Fibroblast of mammary gland (primary cell): ENCODE results near the gene MTUS2.

ENCODE experiments used
- DNase-seq: peaks from one replicate; pipeline ENCODE4 v3.0.0-alpha.2; 2010; ENCODE audit warnings: low read depth
- H3K4me3 ChIP-seq: 2 replicates; pipeline ENCODE4 v1.5.1; 2011; ENCODE audit warnings: low read depth, mild to moderate bottlenecking, low read length, moderate library complexity; ENCODE audit not compliant: control insufficient read depth
- CTCF ChIP-seq: conservative IDR thresholded peaks from 2 replicates; pipeline ENCODE4 v1.5.1; 2011; ENCODE audit warnings: low read depth, low read length, inconsistent platforms; ENCODE audit not compliant: control insufficient read depth, insufficient read depth

Gene MTUS2

DNA sequence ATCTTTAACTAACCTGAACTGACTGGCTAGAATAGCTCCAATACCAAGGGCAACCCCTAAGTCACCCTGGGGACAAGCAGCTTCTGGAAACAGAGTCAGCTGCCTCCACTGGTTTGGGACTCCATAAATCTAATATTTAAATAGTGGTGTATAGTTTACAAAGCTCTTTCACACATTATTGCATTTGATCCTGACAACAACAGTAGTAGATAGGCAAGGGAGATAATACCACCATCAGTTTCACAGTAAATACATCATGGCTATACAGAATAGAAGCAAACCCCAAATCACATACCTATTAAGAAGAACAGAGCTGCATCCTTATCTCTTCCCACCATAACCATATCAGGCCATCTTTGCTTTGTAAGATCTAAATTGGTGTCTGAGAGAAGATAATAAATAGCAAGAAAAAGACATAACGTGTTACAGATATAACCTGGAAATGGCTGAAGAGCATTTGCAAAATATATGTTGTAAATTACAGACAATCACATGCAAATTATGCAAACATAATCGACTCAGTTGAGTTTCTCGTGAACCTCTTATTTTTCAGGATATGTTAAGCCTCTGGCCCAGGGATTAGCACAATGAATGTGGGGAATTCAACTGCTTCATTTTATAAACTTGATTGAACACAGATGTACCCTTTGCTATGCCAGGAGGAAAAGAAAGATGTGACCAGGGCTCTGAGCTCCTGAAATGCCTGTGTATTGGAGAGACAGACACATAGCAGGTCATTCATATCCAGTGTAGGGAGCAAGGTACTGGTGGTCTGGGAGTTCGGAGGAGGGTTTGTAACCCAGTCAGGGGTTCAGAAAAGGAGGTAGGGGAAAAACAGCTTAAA lies 632.9 kb downstream of the MTUS2 start:
- H3K4me3 ChIP-seq: no peak overlapping the region
- TF ChIP-seq CTCF: no peak
- DNase-seq: peak; percentile 28

GRCh38 chr13:29453617-29454011 lies 633.5 kb downstream of the MTUS2 start:
- TF ChIP-seq CTCF: no peak
- H3K4me3 ChIP-seq: no peak overlapping the region
- DNase-seq: peak; percentile 28

DNA sequence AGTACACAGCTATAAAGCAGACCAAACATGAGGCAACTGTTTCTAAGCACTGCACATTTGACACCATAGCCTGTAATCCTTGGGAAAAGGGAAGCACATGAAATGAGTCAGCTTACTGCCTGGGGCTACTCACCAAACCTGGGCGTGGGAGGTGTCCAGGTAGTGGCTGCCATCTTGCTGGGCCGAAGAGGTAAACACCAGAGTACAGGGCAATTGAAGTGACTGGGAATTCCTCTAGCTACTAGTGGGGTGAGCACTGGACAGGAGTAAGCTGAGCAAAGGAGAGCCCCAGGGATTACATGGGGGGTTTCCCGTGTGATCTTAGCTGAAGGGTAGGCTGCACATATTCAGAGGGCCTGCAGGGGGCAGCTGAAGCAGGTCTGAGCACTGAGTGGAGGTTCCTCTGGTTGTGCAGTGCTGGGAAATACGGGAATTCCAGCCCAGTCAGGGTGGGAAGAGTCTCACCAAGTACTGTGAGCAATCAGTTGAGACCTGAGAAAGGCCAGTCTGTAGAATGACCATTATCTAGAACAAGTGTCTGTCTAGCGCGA lies 634.9 kb downstream of the MTUS2 start:
- peak; percentile 35 for DNase-seq
- H3K4me3 ChIP-seq: no peak overlapping the region
- TF ChIP-seq CTCF: peak; percentile 52

DNA sequence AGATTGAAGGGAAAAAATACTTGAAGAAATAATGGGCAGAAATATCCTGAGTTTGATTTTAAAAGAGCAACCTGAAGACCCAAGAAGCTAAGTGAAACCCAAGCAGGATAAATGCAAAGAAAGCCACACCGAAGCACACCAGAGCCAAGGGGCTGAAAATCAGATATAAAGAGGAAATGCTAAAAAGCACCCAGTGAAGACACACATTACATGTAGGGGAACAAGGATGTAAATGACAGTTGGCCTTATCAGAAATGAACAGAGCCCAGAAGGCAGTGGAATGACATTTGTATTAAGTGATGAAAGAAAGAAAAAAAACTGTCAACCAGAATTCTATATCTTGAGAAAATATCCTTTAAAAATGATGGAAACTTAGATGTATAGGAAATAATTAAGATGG lies 636.3 kb downstream of the MTUS2 start:
- H3K4me3 ChIP-seq: no peak overlapping the region
- no peak for TF ChIP-seq CTCF
- DNase-seq: no peak

DNA sequence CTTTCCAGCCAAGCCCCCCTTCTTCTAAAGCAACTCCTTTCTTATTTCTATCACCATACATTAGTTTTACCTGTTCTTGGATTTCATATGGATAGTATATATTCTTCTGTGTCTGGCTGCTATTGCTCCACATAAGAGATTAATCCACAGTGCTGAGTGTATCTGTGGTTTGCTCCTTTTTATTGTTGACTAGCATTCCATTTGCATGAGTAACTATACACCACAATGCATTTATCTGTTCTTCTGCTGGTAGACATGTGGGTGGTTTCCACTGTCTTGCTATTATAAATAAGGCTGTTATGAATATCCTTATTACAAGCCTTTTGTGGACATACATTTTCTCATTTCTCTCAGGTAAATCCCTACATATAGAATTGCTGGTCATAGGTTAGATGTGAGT lies 637.2 kb downstream of the MTUS2 start:
- no peak for TF ChIP-seq CTCF
- peak; percentile 88 for DNase-seq
- H3K4me3 ChIP-seq: no peak overlapping the region

GRCh38 chr13:29458419-29458818 lies 638.3 kb downstream of the MTUS2 start:
- no peak for DNase-seq
- no peak for TF ChIP-seq CTCF
- H3K4me3 ChIP-seq: no peak overlapping the region
